ENCODE data around the gene NRAP.

DNA sequence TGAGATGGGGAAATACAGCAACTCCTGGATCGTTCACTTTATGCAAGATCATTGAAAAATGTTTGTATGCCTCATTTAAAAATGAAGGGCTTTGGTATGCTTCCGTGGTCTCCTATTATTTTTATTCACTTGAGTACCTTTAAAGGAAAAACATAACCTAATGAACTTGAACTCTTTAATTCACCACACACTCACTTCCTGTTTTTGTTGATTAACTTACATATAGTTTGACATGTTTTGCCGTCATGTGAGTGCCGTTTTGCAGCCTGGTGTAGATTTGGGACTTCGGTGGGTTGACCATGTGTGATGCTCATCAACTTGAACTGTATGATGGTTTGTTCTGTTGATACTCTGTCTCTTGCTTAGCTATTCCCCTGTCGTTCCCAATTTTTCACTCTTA is 44.8 kb upstream of the NRAP start:
- no peak for TF ChIP-seq POLR2A (IDR thresholded peaks at IDR 0.05)
- TF ChIP-seq, protein P1, sequence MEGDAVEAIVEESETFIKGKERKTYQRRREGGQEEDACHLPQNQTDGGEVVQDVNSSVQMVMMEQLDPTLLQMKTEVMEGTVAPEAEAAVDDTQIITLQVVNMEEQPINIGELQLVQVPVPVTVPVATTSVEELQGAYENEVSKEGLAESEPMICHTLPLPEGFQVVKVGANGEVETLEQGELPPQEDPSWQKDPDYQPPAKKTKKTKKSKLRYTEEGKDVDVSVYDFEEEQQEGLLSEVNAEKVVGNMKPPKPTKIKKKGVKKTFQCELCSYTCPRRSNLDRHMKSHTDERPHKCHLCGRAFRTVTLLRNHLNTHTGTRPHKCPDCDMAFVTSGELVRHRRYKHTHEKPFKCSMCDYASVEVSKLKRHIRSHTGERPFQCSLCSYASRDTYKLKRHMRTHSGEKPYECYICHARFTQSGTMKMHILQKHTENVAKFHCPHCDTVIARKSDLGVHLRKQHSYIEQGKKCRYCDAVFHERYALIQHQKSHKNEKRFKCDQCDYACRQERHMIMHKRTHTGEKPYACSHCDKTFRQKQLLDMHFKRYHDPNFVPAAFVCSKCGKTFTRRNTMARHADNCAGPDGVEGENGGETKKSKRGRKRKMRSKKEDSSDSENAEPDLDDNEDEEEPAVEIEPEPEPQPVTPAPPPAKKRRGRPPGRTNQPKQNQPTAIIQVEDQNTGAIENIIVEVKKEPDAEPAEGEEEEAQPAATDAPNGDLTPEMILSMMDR (IDR thresholded peaks at IDR 0.05) = no peak
